ENCODE data around the gene METTL4.

The METTL4 gene, protein sequence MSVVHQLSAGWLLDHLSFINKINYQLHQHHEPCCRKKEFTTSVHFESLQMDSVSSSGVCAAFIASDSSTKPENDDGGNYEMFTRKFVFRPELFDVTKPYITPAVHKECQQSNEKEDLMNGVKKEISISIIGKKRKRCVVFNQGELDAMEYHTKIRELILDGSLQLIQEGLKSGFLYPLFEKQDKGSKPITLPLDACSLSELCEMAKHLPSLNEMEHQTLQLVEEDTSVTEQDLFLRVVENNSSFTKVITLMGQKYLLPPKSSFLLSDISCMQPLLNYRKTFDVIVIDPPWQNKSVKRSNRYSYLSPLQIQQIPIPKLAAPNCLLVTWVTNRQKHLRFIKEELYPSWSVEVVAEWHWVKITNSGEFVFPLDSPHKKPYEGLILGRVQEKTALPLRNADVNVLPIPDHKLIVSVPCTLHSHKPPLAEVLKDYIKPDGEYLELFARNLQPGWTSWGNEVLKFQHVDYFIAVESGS

DNA sequence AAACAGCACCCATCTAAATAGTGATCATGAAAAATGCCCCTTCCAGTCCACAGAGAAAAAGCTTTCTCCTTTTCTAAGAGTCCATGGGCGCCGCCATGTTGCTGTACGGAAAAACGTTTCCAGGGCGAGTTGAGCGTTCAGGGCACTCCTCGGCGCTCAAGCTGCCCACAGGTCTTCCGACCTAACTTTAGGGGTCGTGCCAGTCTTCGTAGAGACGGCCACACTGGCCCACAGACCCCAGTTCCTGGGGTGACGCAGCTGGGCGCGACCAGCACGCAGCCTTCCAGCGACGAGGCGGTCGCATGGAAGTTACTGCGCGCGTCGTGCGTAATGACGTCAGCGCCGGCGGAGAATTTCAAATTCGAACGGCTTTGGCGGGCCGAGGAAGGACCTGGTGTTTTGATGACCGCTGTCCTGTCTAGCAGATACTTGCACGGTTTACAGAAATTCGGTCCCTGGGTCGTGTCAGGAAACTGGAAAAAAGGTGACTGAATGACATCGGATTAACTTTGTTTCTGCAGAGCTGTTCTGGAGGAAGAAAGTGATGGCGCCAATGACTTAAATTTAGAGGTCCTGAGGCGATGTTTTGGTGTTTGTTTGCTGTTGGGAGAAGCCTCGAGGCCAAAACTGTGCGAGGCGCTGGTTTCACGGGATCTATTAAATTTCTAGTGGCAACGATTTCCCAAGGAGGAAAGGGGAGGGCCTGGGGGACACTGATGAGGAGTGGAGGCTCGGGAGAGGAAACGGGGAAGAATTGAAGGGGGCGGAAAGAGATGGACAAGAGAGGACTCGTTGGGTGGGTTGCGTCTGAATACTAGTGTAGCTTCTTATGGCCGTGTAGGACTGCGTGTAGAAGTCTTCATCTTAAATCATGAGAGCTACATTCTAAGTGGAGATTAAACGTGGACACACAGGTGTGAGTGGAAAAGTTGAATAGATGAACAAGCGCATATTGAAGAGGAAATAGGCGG, at the start of gene METTL4, which contains the start of gene NDC80:
METTL4 (minus strand) TSS at position 306 of the 971 bp plus-strand sequence. CDS start 4,289 bp downstream, outside the sequence.
NDC80 (plus strand) TSS at position 358 of the 971 bp plus-strand sequence. CDS start 1,429 bp downstream, outside the sequence.
- DNase-seq: peak; percentile 99

DNA sequence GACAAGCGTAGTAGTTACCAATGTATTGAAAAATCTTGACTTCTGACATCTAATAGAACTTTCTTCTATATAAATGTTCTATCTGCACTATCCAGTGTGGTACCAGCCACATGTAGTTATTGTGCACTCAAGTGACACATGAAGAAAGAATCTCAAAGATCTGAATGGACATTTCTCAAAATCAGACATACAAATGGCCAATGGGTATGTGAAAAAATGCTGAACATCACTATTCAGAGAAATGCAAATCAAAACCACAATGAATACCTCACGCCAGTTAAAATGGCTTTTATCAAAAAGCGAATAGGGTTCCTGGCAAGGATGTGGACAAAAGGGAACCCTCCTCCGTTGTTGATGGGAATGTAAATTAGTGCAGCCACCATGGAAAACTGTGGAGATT, 46.7 kb upstream of the METTL4 start:
- no peak for DNase-seq

GRCh38 chr18:2617401-2617998, 46.2 kb upstream of the METTL4 start:
- no peak for DNase-seq

DNA sequence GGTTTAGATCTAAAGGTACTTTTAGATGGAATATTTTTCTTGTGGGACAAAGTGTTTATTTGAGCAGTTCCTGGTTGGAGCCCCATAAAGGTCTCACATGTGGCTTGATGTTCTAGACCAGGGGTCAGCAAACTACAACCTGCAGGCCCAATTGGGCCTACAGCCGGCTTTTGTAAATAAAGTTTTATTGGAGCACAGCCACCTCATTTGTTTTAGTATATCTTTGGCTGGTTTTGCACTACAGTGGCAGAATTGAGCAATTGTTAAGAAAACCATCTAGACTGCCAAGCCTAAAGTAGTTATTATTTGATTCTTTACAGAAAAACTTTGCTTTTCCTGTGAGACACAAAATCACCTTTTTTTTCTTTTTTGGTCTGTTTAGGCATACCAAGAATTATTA, 41.7 kb upstream of the METTL4 start:
- DNase-seq: no peak

DNA sequence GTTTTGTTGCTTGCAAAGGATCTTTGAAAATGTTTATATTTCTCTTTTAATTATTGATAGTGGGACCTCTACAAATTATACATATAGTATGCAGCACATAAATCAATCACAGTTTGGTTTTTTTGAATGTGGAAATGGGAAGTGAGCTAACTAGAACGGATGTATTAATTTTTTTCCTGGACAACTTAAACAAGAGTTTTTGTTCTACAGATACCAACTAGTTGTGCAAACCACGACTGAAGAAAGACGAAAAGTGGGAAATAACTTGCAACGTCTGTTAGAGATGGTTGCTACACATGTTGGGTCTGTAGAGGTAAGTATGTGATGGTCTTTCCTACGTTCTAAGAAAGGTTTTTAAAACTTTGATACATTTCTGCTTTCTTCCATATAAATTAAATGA, 39.2 kb upstream of the METTL4 start:
- DNase-seq: no peak

- DNase-seq: no peak
Measured at GRCh38 chr18:2609604-2610003, 38.3 kb upstream of the METTL4 start.

- no peak for DNase-seq
Measured at GRCh38 chr18:2606335-2606734, 35.0 kb upstream of the METTL4 start.

- DNase-seq: no peak
Measured at GRCh38 chr18:2602844-2603243, 31.5 kb upstream of the METTL4 start.

DNA sequence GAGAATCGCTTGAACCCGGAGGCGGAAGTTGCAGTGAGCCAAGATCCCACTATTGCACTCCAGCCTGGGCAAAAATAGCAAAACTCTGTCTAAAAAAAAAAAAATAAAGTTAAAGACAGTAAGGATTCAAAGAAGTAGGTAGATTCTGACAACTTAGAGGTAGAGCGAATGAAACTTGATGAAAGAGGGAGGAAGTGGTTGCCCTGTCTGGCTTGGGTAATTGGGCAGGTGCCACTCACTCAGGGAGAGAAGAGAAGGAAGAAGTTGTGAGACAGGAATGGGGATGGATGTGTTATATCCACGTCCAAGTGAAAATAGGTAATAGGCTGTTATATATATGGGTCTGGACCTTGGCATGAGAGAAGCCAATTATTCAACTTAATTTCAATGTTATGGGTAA, 26.3 kb upstream of the METTL4 start:
- no peak for DNase-seq

- DNase-seq: no peak
Measured at GRCh38 chr18:2590303-2590702, 19.0 kb upstream of the METTL4 start.

DNA sequence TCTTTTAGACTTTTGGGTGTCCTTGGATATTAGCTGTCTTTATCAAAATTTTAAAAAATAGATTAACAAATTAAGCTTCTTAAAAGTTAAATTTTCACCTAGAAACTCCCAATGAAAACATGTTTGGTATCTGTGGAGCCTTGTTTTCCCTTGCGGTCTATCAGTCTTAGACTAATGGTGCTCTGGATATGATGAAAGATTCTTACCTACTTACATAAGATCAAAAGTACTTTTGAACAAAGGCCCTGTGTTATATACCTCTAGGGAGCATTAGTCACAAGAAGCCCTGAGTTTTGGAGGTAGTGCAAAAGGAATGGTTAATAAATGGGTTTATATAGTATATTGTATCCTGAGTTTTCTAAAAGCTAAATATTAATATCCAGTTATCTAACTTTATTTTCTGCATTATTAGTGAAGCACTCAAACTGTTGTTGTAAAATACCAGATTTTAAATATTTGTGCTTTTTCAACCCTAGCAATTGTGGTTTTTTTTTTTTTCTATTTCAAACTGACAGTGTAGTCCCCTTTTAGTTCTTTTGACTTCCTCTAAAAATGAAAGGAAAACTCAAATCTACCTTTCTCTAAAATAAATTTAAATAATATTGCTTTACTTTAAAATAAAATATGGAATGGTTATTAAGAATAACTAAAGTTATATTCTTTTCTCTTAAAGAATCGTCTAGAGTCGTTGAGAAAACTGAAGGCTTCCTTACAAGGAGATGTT, 18.2 kb upstream of the METTL4 start:
- DNase-seq: no peak

- DNase-seq: no peak
Measured at GRCh38 chr18:2588666-2589344, 17.5 kb upstream of the METTL4 start.

DNA sequence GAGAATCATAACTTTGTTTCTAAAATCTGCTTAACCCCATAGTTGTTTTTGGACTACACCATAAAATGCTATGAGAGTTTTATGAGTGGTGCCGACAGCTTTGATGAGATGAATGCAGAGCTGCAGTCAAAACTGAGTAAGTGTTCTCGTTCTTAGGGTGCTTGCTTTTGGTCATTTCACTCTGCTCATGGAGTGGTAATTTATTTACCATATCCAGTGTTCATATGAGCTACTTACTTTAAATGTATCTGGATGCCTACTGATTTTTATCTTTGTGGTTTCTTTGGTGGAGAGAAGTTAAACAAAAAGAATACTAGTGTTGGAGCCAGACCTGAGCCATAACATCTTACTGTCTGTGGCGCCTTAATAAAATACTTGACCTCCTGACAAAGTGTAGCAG, 16.5 kb upstream of the METTL4 start:
- DNase-seq: no peak

- no peak for DNase-seq
Measured at GRCh38 chr18:2573408-2573807, 2.1 kb upstream of the METTL4 start.

DNA sequence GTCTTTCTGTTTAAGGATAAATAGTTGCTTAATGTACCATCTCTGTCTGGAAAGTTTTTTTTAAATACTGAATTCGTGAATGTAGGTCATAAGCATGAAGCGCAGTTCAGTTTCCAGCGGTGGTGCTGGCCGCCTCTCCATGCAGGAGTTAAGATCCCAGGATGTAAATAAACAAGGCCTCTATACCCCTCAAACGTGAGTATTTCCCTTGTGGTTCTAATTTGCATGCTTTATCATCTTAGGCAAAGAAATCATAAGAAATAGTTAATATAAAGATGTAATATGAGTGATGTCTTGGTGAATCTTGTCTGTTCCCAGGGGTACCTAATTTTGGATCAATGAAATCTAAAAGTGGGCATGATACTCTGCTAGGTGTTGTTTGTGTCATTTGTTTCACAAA, 1.6 kb upstream of the METTL4 start:
- no peak for DNase-seq

- no peak for DNase-seq
Measured at GRCh38 chr18:2572171-2572569, 865 bp upstream of the METTL4 start.

GRCh38 chr18:2570772-2571199, 519 bp downstream of the METTL4 start:
- DNase-seq: no peak

DNA sequence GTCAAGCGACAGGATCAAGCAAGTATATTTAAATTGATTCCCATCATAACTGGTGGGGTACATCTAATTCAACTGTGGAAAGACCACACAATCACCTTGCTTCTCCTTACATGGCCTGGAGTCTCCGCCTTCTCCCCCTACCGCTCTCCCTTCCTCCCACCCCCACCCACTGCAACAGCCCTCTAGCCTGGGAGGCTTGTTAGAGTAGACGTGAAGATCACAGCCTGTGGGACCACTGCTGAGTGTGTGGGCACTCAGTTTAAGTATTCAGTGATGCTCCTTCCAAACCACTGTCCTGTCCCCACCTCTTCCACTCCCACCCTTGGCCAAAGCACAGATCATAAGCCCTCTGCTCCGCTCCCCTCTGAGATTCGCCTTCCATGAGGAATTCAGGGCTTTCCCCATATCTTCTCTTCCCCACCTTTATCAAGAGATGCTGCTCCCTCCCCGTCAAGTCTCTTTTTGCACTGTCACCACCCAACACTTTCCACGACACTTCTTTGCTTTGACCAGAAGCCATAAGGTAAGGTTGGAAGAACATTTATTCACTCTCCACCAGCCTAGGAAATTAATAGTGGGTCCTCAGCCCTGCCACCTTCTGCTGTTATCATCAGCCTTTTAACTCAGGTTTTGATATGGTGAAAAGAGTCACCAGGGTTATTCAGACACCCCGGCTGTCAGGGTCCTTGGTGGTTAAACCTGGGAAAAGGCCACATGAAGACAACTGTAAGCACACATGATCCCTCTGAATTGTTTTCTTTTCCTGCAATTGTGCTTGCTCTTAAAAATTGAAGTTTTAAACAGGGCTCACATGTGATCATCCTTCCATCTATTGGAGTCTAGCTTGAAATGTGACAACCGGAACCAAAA, 1.7 kb downstream of the METTL4 start:
- no peak for DNase-seq

GRCh38 chr18:2568605-2569004, 2.7 kb downstream of the METTL4 start:
- DNase-seq: no peak

DNA sequence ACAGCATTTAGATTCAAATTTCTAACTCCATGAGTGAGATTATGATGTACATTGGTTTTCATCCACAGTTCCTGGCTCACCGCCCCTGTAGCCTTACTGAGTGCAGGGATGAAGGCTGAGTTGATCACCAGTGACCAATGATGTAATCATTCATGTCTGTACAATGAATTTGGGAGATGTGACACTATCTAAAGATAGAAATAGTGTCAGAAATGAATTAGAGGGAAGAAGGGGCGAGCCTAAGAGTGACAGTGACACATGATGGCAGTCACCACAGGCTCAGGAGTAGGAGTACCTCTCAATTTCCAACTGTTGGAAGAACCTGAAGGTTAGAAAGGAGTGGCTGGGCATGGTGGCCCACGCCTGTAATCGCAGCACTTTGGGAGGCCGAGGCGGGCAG, 3.2 kb downstream of the METTL4 start:
- no peak for DNase-seq

GRCh38 chr18:2564373-2564772, 6.9 kb downstream of the METTL4 start:
- no peak for DNase-seq
